Bronchial epithelial cell (primary cell): Measurements from ENCODE around the gene TUBB6. TPM values are rescaled to one million over a fixed set of nuclear protein-coding genes. Genes with fewer than 3 reads are reported as not detected.

Experiments used
- DNase-seq: peaks from one replicate; pipeline ENCODE4 v3.0.0-alpha.2; 2010; ENCODE audit warnings: low read depth
- FAIRE-seq: peaks from 2 replicates; lab custom pipeline; 2011; peaks lifted over from hg19 to GRCh38; lab: Jason Lieb, UNC
- H3K27me3 ChIP-seq: 2 replicates; pipeline ENCODE4 v1.5.1; 2011; ENCODE audit warnings: low read length; ENCODE audit not compliant: control insufficient read depth, insufficient read depth
- H3K36me3 ChIP-seq: 2 replicates; pipeline ENCODE4 v1.5.1; 2011; ENCODE audit warnings: low read length; ENCODE audit not compliant: control insufficient read depth, insufficient read depth
- H3K4me3 ChIP-seq: 2 replicates; pipeline ENCODE4 v1.5.1; 2011; ENCODE audit warnings: mild to moderate bottlenecking, low read depth, low read length, control low read depth
- total RNA-seq: library from RNA; depleted of rRNA; stranded (reverse); fragments of >200 nt; gene quantifications from 2 replicates; pipeline ENCODE4 v1.2.1, GENCODE V29; 2014
- TF ChIP-seq, protein P1 (sequence below): IDR thresholded peaks from 2 replicates; pipeline ENCODE4 v1.5.1; 2011; ENCODE audit warnings: mild to moderate bottlenecking, moderate library complexity, low read length, control low read depth, inconsistent platforms; ENCODE audit not compliant: insufficient read depth, severe bottlenecking

Gene TUBB6
- total RNA-seq, 1 donor from 2014 or later, result 468 TPM

- Histone ChIP-seq H3K4me3 (no peak overlapping the region), H3K36me3 (no peaks in the 10 kb centered on the region), H3K27me3 (no peaks in the 10 kb centered on the region)
- no peak for DNase-seq
- TF ChIP-seq, protein P1, sequence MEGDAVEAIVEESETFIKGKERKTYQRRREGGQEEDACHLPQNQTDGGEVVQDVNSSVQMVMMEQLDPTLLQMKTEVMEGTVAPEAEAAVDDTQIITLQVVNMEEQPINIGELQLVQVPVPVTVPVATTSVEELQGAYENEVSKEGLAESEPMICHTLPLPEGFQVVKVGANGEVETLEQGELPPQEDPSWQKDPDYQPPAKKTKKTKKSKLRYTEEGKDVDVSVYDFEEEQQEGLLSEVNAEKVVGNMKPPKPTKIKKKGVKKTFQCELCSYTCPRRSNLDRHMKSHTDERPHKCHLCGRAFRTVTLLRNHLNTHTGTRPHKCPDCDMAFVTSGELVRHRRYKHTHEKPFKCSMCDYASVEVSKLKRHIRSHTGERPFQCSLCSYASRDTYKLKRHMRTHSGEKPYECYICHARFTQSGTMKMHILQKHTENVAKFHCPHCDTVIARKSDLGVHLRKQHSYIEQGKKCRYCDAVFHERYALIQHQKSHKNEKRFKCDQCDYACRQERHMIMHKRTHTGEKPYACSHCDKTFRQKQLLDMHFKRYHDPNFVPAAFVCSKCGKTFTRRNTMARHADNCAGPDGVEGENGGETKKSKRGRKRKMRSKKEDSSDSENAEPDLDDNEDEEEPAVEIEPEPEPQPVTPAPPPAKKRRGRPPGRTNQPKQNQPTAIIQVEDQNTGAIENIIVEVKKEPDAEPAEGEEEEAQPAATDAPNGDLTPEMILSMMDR, result no peak
- no peak for FAIRE-seq
Measured at GRCh38 chr18:12274793-12275192, 33.2 kb upstream of the TUBB6 start.

DNA sequence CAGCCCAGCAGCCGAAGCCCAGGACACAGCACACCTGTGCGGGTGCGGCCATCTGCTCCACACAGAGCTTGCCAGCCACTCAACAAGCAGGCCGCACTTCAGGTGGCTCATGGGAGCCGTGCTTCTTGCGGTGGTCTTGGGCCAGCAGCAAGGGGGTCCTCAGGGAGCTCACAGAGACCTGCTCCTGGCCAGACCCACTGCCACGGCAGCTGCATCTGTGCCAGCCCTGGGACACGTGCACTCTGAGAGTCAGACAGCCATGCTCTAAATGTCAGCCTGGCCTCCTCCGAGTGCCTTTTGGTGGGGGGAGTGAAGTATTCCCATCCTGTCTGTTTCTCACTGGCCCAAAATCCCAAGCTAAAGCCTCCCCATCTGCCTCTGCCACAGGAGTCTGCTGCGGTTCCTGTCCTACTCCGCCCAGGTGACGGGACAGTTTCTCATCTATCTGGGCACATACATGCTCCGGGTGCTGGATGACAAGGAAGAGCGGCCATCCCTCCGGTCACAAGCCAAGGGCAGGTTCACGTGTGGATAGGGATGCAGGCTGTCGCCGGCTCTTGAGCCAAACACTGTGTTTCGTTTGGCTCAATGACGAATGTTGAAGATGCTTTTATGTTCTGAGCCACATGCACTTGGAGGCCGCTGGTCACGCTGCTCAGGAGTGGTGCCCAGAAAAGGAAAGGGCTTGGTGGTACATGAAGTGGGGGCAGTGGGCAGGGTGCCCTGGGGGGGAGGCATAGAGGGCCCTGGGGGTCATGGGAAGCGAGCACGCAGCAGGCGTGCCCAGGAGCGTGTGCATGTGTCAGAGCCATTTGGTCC lies 31.1 kb upstream of the TUBB6 start:
- Histone ChIP-seq H3K36me3 (no peaks in the 10 kb centered on the region), H3K27me3 (no peaks in the 10 kb centered on the region), H3K4me3 (no peak overlapping the region)
- FAIRE-seq (no peak), DNase-seq (no peak)
- TF ChIP-seq, protein P1, result no peak

DNA sequence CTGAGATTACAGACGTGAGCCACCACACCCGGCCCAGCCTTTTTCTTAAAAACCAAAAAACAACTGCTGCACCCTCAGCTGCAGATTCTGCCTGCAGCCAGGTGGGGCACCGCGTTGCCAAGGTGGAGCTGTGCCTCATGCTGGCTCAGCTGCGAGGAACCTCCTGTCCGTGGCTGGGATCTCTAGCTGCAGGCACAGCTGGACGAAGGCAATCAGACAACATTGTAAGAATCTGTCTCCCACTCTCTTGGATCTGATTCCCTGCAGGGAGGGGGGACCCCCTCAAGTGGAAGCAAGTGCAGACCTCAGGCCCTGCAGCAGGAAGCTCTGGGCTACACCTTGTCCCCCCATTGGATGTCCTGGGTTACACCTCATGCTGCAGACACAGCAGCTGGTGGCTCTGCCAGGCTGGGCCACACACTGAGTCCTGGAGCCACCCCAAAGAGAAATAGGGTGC lies 29.8 kb upstream of the TUBB6 start:
- DNase-seq (peak; percentile 34), FAIRE-seq (no peak)
- H3K4me3 ChIP-seq, result no peak overlapping the region

GRCh38 chr18:12278741-12279682 lies 29.0 kb upstream of the TUBB6 start:
- TF ChIP-seq, protein P1, result no peak
- Histone ChIP-seq H3K36me3 (no peaks in the 10 kb centered on the region), H3K27me3 (no peaks in the 10 kb centered on the region), H3K4me3 (peak overlapping the region; percentile 22)
- FAIRE-seq, result no peak
- DNase-seq, result peak; percentile 84

More for the DNA sequence above, 29.8 kb upstream of the TUBB6 start:
- Histone ChIP-seq H3K27me3 (no peaks in the 10 kb centered on the region), H3K36me3 (no peaks in the 10 kb centered on the region)
- TF ChIP-seq, protein P1, result peak; percentile 41

- TF ChIP-seq, protein P1, result no peak
- no peak for DNase-seq
- no peaks in the 10 kb centered on the region for H3K27me3 ChIP-seq
- no peaks in the 10 kb centered on the region for H3K36me3 ChIP-seq
- H3K4me3 ChIP-seq, result no peak overlapping the region
- FAIRE-seq, result peak; percentile 89
Measured at GRCh38 chr18:12279781-12280531, 28.1 kb upstream of the TUBB6 start.
